HG03442 (cell line): Measurements from ENCODE around the gene OR10H5.
"Not testable (repeated sequence)": the region's sequence is repeated elsewhere in the genome, so short reads cannot be mapped to it uniquely, and the experiment has no call there.

Source experiments
- ATAC-seq: cut with Tn5 transposase; IDR thresholded peaks from one replicate; pipeline ENCODE4 v1.9.1; 2021; ENCODE audit warnings: mild to moderate bottlenecking, moderate library complexity; ENCODE audit not compliant: unreplicated experiment

OR10H5 gene

GRCh38 chr19:15787611-15788155 is at the start of gene OR10H5:
TSS of gene OR10H5 (plus strand) at chr19:15787661. CDS start at chr19:15794049, 6,388 bp downstream.
- ATAC-seq: no peak

- ATAC-seq: no peak
These were observed 49.7 kb upstream of the OR10H5 start, which contains the start of gene OR10H3 for GRCh38 chr19:15737722-15738121. TSS of gene OR10H3 (plus strand) at chr19:15737985. CDS start at chr19:15741393, 3,408 bp downstream.

- ATAC-seq: no peak
These were observed 46.7 kb upstream of the OR10H5 start for GRCh38 chr19:15740785-15741184.

GRCh38 chr19:15748239-15748638 is 39.2 kb upstream of the OR10H5 start:
- no peak for ATAC-seq

GRCh38 chr19:15758379-15758778 is 29.1 kb upstream of the OR10H5 start:
- no peak for ATAC-seq

- no peak for ATAC-seq
These were observed 27.4 kb upstream of the OR10H5 start for GRCh38 chr19:15759962-15760565.

GRCh38 chr19:15769586-15769985 is 17.9 kb upstream of the OR10H5 start:
- ATAC-seq: no peak

- not testable (repeated sequence) for ATAC-seq
These were observed 13.3 kb upstream of the OR10H5 start for GRCh38 chr19:15774159-15774558.

GRCh38 chr19:15775249-15775648 is 12.2 kb upstream of the OR10H5 start:
- ATAC-seq: no peak

GRCh38 chr19:15776264-15776663 is 11.2 kb upstream of the OR10H5 start:
- no peak for ATAC-seq

GRCh38 chr19:15776991-15777970 is 10.2 kb upstream of the OR10H5 start:
- ATAC-seq: no peak

- no peak for ATAC-seq
These were observed 7.5 kb upstream of the OR10H5 start for GRCh38 chr19:15779756-15780476.

GRCh38 chr19:15780610-15781418 is 6.6 kb upstream of the OR10H5 start:
- no peak for ATAC-seq

GRCh38 chr19:15781661-15782060 is 5.8 kb upstream of the OR10H5 start:
- no peak for ATAC-seq

GRCh38 chr19:15782211-15782610 is 5.2 kb upstream of the OR10H5 start:
- no peak for ATAC-seq

GRCh38 chr19:15782896-15783295 is 4.6 kb upstream of the OR10H5 start:
- not testable (repeated sequence) for ATAC-seq

- no peak for ATAC-seq
These were observed 1.3 kb downstream of the OR10H5 start for GRCh38 chr19:15788594-15789270.

- no peak for ATAC-seq
These were observed 2.6 kb downstream of the OR10H5 start for GRCh38 chr19:15790096-15790495.

GRCh38 chr19:15794279-15794678 is 6.8 kb downstream of the OR10H5 start:
- not testable (repeated sequence) for ATAC-seq

- no peak for ATAC-seq
These were observed 22.9 kb downstream of the OR10H5 start for GRCh38 chr19:15810335-15810734.
